H9 (cell line): Measurements from ENCODE around the gene GZMH. TPM values are rescaled to one million over a fixed set of nuclear protein-coding genes. Genes with fewer than 3 reads are reported as not detected.

Experiments used
- DNase-seq: peaks from one replicate; pipeline ENCODE4 v3.0.0-alpha.2; 2017
- H2AFZ ChIP-seq: one replicate; pipeline ENCODE4 v1.6.1; 2013; ENCODE audit warnings: mild to moderate bottlenecking, low read length, control low read depth, moderate library complexity
- H2AK5ac ChIP-seq: 2 replicates; pipeline ENCODE4 v1.6.1; 2013; ENCODE audit warnings: low read length, control low read depth, mixed read lengths; ENCODE audit not compliant: insufficient read length
- H2BK120ac ChIP-seq: one replicate; pipeline ENCODE4 v1.6.1; 2013; ENCODE audit warnings: low read depth, mild to moderate bottlenecking, low read length, control low read depth, inconsistent platforms; ENCODE audit not compliant: poor library complexity, severe bottlenecking
- H2BK12ac ChIP-seq: 2 replicates; pipeline ENCODE4 v1.6.1; 2013; ENCODE audit warnings: low read length, control low read depth, mixed read lengths, low read depth; ENCODE audit not compliant: insufficient read length
- H2BK15ac ChIP-seq: 2 replicates; pipeline ENCODE4 v1.6.1; 2013; ENCODE audit warnings: low read depth, low read length, control low read depth
- H2BK20ac ChIP-seq: one replicate; pipeline ENCODE4 v1.6.1; 2013; ENCODE audit warnings: low read depth, mild to moderate bottlenecking, low read length, control low read depth, inconsistent platforms; ENCODE audit not compliant: poor library complexity, severe bottlenecking
- H2BK5ac ChIP-seq: 2 replicates; pipeline ENCODE4 v1.6.1; 2013; ENCODE audit warnings: low read length, control low read depth, mixed read lengths; ENCODE audit not compliant: insufficient read length
- H3K14ac ChIP-seq: 2 replicates; pipeline ENCODE4 v1.6.1; 2013; ENCODE audit warnings: low read length, control low read depth; ENCODE audit not compliant: insufficient read depth
- H3K18ac ChIP-seq: 2 replicates; pipeline ENCODE4 v1.6.1; 2013; ENCODE audit warnings: low read depth, mild to moderate bottlenecking, mixed read lengths, low read length, control low read depth; ENCODE audit not compliant: insufficient read length
- H3K23ac ChIP-seq: 2 replicates; pipeline ENCODE4 v1.6.1; 2013; ENCODE audit warnings: low read length, control low read depth, mixed read lengths, low read depth; ENCODE audit not compliant: insufficient read length
- H3K23me2 ChIP-seq: 2 replicates; pipeline ENCODE4 v1.6.1; 2013; ENCODE audit warnings: low read depth, mild to moderate bottlenecking, mixed read lengths, low read length, control low read depth; ENCODE audit not compliant: insufficient read length, poor library complexity, severe bottlenecking
- H3K27ac ChIP-seq: 2 replicates; pipeline ENCODE4 v1.5.1; 2013; ENCODE audit warnings: low read length, control low read depth, mixed read lengths, low read depth; ENCODE audit not compliant: insufficient read length
- H3K27me3 ChIP-seq: 2 replicates; pipeline ENCODE4 v1.6.1; 2013; ENCODE audit warnings: low read length, control low read depth, inconsistent platforms; ENCODE audit not compliant: insufficient read depth
- H3K4ac ChIP-seq: 2 replicates; pipeline ENCODE4 v1.6.1; 2013; ENCODE audit warnings: low read depth, mild to moderate bottlenecking, control low read depth, inconsistent platforms, low read length, moderate library complexity
- H3K4me1 ChIP-seq: 2 replicates; pipeline ENCODE4 v1.6.1; 2013; ENCODE audit warnings: low read length, control low read depth, inconsistent platforms; ENCODE audit not compliant: insufficient read depth
- H3K4me2 ChIP-seq: 2 replicates; pipeline ENCODE4 v1.6.1; 2013; ENCODE audit warnings: low read length, control low read depth, mixed read lengths; ENCODE audit not compliant: insufficient read length, insufficient read depth
- H3K56ac ChIP-seq: 2 replicates; pipeline ENCODE4 v1.6.1; 2013; ENCODE audit warnings: low read depth, mild to moderate bottlenecking, mixed read lengths, low read length, control low read depth; ENCODE audit not compliant: insufficient read length
- H3K79me1 ChIP-seq: 2 replicates; pipeline ENCODE4 v1.6.1; 2013; ENCODE audit warnings: low read depth, mild to moderate bottlenecking, moderate library complexity, low read length, control low read depth, inconsistent platforms; ENCODE audit not compliant: insufficient read depth, poor library complexity, severe bottlenecking
- H3K79me2 ChIP-seq: 2 replicates; pipeline ENCODE4 v1.6.1; 2013; ENCODE audit warnings: low read length, control low read depth, inconsistent platforms; ENCODE audit not compliant: insufficient read depth
- H3K9ac ChIP-seq: 2 replicates; pipeline ENCODE4 v1.6.1; 2013; ENCODE audit warnings: low read length, control low read depth, mixed read lengths; ENCODE audit not compliant: insufficient read length; ENCODE audit errors: extremely low read depth
- H3K9me3 ChIP-seq: one replicate; pipeline ENCODE4 v1.6.1; 2013; ENCODE audit warnings: low read depth, low read length, inconsistent platforms; ENCODE audit not compliant: control insufficient read depth
- H3T11ph ChIP-seq: one replicate; pipeline ENCODE4 v1.6.1; 2013; ENCODE audit warnings: mild to moderate bottlenecking, low read length, control low read depth, inconsistent platforms
- H4K20me1 ChIP-seq: one replicate; pipeline ENCODE4 v1.6.1; 2013; ENCODE audit not compliant: control insufficient read depth, insufficient read length, insufficient read depth
- H4K5ac ChIP-seq: 2 replicates; pipeline ENCODE4 v1.6.1; 2013; ENCODE audit warnings: low read depth, mild to moderate bottlenecking, mixed read lengths, low read length, control low read depth; ENCODE audit not compliant: insufficient read length
- H4K8ac ChIP-seq: replicated peaks from 2 replicates; pipeline ENCODE4 v1.6.1; 2013; ENCODE audit warnings: low read length, control low read depth, mixed read lengths, low read depth; ENCODE audit not compliant: insufficient read length
- H4K91ac ChIP-seq: 2 replicates; pipeline ENCODE4 v1.6.1; 2013; ENCODE audit warnings: low read depth, mild to moderate bottlenecking, moderate library complexity, mixed read lengths, low read length, control low read depth; ENCODE audit not compliant: insufficient read length
- H3K27ac Mint-ChIP-seq, 3 experiments: 2 replicates in 2 of 3; 3 replicates in 1 of 3; pipeline ENCODE4 v1.8.0; 2020 to 2021; ENCODE audit warnings: mixed read lengths in 3 of 3, mild to moderate bottlenecking in 1 of 3, moderate library complexity in 1 of 3
- H3K27me3 Mint-ChIP-seq: 2 replicates; pipeline ENCODE4 v1.8.0; 2021; ENCODE audit warnings: low read depth, mild to moderate bottlenecking, moderate library complexity, mixed read lengths
- H3K36me3 Mint-ChIP-seq, 3 experiments: 2 replicates in 2 of 3; 3 replicates in 1 of 3; pipeline ENCODE4 v1.8.0; 2020 to 2021; ENCODE audit warnings: low read depth in 3 of 3, mixed read lengths in 3 of 3; ENCODE audit not compliant: insufficient read depth in 1 of 3
- H3K4me1 Mint-ChIP-seq, 2 experiments: 2 replicates each; pipeline ENCODE4 v1.8.0; 2020; ENCODE audit warnings: mixed read lengths in 2 of 2
- H3K4me3 Mint-ChIP-seq, 2 experiments: 2 replicates in 1 of 2; 3 replicates in 1 of 2; pipeline ENCODE4 v1.8.0; 2020 to 2021; ENCODE audit warnings: mild to moderate bottlenecking in 2 of 2, mixed read lengths in 2 of 2, moderate library complexity in 1 of 2
- H3K9me3 Mint-ChIP-seq, 2 experiments: 2 replicates in 1 of 2; 3 replicates in 1 of 2; pipeline ENCODE4 v1.8.0; 2020; ENCODE audit warnings: mild to moderate bottlenecking in 2 of 2, mixed read lengths in 2 of 2, moderate library complexity in 1 of 2
- CTCF ChIP-seq: fragments of 200-600 bp; sonication (generic); conservative IDR thresholded peaks from 3 replicates; pipeline ENCODE4 v1.8.0; 2021; ENCODE audit warnings: antibody characterized with exemption, mild to moderate bottlenecking
- WGBS: extraction: QIAGEN DNeasy Blood & Tissue Kit; methylation state at CpG from one replicate; pipeline ENCODE4 v1.1.7; 2013; ENCODE audit warnings: missing lambda C conversion rate, low lambda C conversion rate, mixed read lengths; ENCODE audit not compliant: insufficient read length; ENCODE audit errors: extremely low coverage; 5-methylcytosine and 5-hydroxymethylcytosine counted together
- total RNA-seq: library from RNA; stranded (reverse); gene quantifications from 2 replicates; pipeline ENCODE4 v1.2.1, GENCODE V29; 2021

The GZMH gene
- total RNA-seq, 1 experiment from 2014 or later = not detected

- no peak overlapping the region for H3K14ac ChIP-seq
- no peak overlapping the region for H2BK120ac ChIP-seq
- H2AK5ac ChIP-seq = no peak overlapping the region
- peaks cover 3% of the 10 kb centered on the region for H3K9me3 ChIP-seq
- H3K23me2 ChIP-seq = no peaks in the 10 kb centered on the region
- no peak for TF ChIP-seq CTCF
- no peak overlapping the region for H2BK15ac ChIP-seq
- no CpG with 5 or more reads among the region's 4 CpGs for WGBS
- no peak overlapping the region for H4K91ac ChIP-seq
- H3K56ac ChIP-seq = no peak overlapping the region
- H2BK20ac ChIP-seq = no peak overlapping the region
- no peak overlapping the region for H3K23ac ChIP-seq
- no peak overlapping the region for H2BK12ac ChIP-seq
- Mint-ChIP-seq H3K4me3 (no peak overlapping the region), H3K4me1 (no peaks in the 10 kb centered on the region), H3K27ac (no peak overlapping the region), H3K36me3 (peaks cover 0 to 20% (median 6%) of the 10 kb centered on the region in 3 experiments; a peak in 3 of 7 replicates), H3K9me3 (peaks cover 18 to 85% of the 10 kb centered on the region in 2 experiments), H3K27me3 (no peaks in the 10 kb centered on the region)
- H3K27me3 ChIP-seq = no peaks in the 10 kb centered on the region
- H2AFZ ChIP-seq = no peak overlapping the region
- DNase-seq = no peak
- H4K20me1 ChIP-seq = no peaks in the 10 kb centered on the region
- no peak overlapping the region for H3K9ac ChIP-seq
- H4K8ac ChIP-seq = no peak overlapping the region
- no peak overlapping the region for H3K27ac ChIP-seq
- no peak overlapping the region for H3K18ac ChIP-seq
- 0 out of 2 replicates have a peak, but pooled peaks cover 2% of the 10 kb centered on the region for H3K79me2 ChIP-seq
- H3K4me2 ChIP-seq = no peak overlapping the region
- H3K4me1 ChIP-seq = no peaks in the 10 kb centered on the region
- no peak overlapping the region for H4K5ac ChIP-seq
- no peaks in the 10 kb centered on the region for H3K79me1 ChIP-seq
- H3K4ac ChIP-seq = no peak overlapping the region
- H2BK5ac ChIP-seq = no peak overlapping the region
- H3T11ph ChIP-seq = no peak overlapping the region
Measured at GRCh38 chr14:24556756-24557155, 52.7 kb downstream of the GZMH start.

Other genes starting within 250 kb of the GZMH start
- 43.0 and 46.4 TPM in 2 replicates for gene NFATC4, start 241.5 kb downstream of the GZMH start, total RNA-seq
- 18.1 and 18.7 TPM in 2 replicates for gene NYNRIN, start 210.7 kb downstream of the GZMH start, total RNA-seq
- gene CBLN3, start 180.0 kb downstream of the GZMH start, total RNA-seq = 0.39 and 0.44 TPM in 2 replicates
- 30.0 and 31.3 TPM in 2 replicates for gene KHNYN, start 179.7 kb downstream of the GZMH start, total RNA-seq
- gene SDR39U1, start 166.9 kb downstream of the GZMH start, total RNA-seq = 56.2 and 65.0 TPM in 2 replicates
- not detected in 2 replicates for gene CMA1, start 101.4 kb downstream of the GZMH start, total RNA-seq
- gene CTSG, start 33.4 kb downstream of the GZMH start, total RNA-seq = not detected in 2 replicates
- gene GZMB, start 24.5 kb upstream of the GZMH start, total RNA-seq = not detected in 2 replicates